ENCODE data around the gene SUSD5.

- no peak for TF ChIP-seq CTCF (IDR thresholded peaks at IDR 0.05)
- TF ChIP-seq POLR2A (IDR thresholded peaks at IDR 0.05), result no peak
Observed at GRCh38 chr3:33159981-33160380, 58.6 kb downstream of the SUSD5 start.
